K562 (cell line): ENCODE measurements around the gene KCNH3. TPM values are rescaled to one million over a fixed set of nuclear protein-coding genes. Genes with fewer than 3 reads are reported as not detected.
"Not testable (repeated sequence)": the region's sequence is repeated elsewhere in the genome, so short reads cannot be mapped to it uniquely, and the experiment has no call there.

Experiments
- ATAC-seq: fragments of 200-7000 bp; cut with Tn5 transposase; 3 replicates; pipeline ENCODE4 v1.9.1; 2020; ENCODE audit warnings: moderate library complexity
- BruUV-seq: library from RNA; stranded (reverse); fragments of 400-500 nt; replicated peaks from 2 replicates; lab custom pipeline; 2021; lab: Mats Ljungman, UMichigan
- CTCF ChIA-PET: fragments of 300-600 bp; formaldehyde crosslinking; extraction: SDS; loops from one replicate; lab custom pipeline; 2021; ENCODE audit warnings: low intra/inter-chr PET ratio; lab: Yijun Ruan, JAX
- POLR2A ChIA-PET: fragments of 300-600, 350-650 bp; sonication (Branson Sonifier 250); formaldehyde crosslinking; extraction: SDS; loops from one replicate; lab custom pipeline; 2021; ENCODE audit warnings: antibody characterized with exemption, inconsistent platforms; lab: Yijun Ruan, JAX
- DNase-seq, 4 experiments: peaks; one replicate each; pipeline versions ENCODE4 v3.0.0 to v3.0.0-alpha.2; 2011 to 2018; ENCODE audit warnings: low spot score in 3 of 4, mixed read lengths in 3 of 4; ENCODE audit errors: extremely low read depth in 1 of 4
- FAIRE-seq: peaks from 2 replicates; lab custom pipeline; 2011; peaks lifted over from hg19 to GRCh38; lab: Jason Lieb, UNC
- H2AFZ ChIP-seq: 2 replicates; pipeline ENCODE4 v1.6.0; 2011; ENCODE audit warnings: low read depth, low read length, control low read depth, inconsistent platforms
- H3K27ac ChIP-seq: fragments of 200-600 bp; 3 replicates; pipeline ENCODE4 v1.8.0; 2011; ENCODE audit warnings: low read depth, mild to moderate bottlenecking, control low read depth, inconsistent platforms, low read length, moderate library complexity, mixed read lengths; ENCODE audit errors: extremely low read depth
- H3K27me3 ChIP-seq, 2 experiments: fragments of 300-600 bp in 1 of 2; 2 replicates in 1 of 2; 3 replicates in 1 of 2; pipeline versions ENCODE4 v1.6.0 to v1.8.0; 2011; ENCODE audit warnings: inconsistent platforms in 2 of 2, low read length in 2 of 2, mild to moderate bottlenecking in 1 of 2, mixed read lengths in 1 of 2, moderate library complexity in 1 of 2; ENCODE audit not compliant: control insufficient read depth in 2 of 2, insufficient read depth in 2 of 2
- H3K36me3 ChIP-seq: fragments of 300-600 bp; 3 replicates; pipeline ENCODE4 v1.8.0; 2011; ENCODE audit warnings: mild to moderate bottlenecking, low read length, inconsistent platforms; ENCODE audit not compliant: control insufficient read depth, insufficient read depth
- H3K4me1 ChIP-seq, 2 experiments: fragments of 200-600 bp in 1 of 2; replicated peaks in 1 of 2; 2 replicates in 1 of 2; 3 replicates in 1 of 2; pipeline versions ENCODE4 v1.5.1 to v1.8.0; 2011; ENCODE audit warnings: inconsistent platforms in 2 of 2, low read length in 2 of 2, mild to moderate bottlenecking in 1 of 2, mixed read lengths in 1 of 2, moderate library complexity in 1 of 2; ENCODE audit not compliant: control insufficient read depth in 2 of 2, insufficient read depth in 2 of 2
- H3K4me2 ChIP-seq: 2 replicates; pipeline ENCODE4 v1.6.1; 2011; ENCODE audit warnings: low read length, control low read depth, inconsistent platforms, mixed read lengths; ENCODE audit not compliant: insufficient read depth
- H3K4me3 ChIP-seq: fragments of 200-600 bp; sonication (generic), shearing (Covaris generic); 2 replicates; pipeline ENCODE4 v1.5.1; 2016; ENCODE audit warnings: control low read depth, inconsistent platforms
- H3K79me2 ChIP-seq: fragments of 200-600 bp; 3 replicates; pipeline ENCODE4 v1.8.0; 2011; ENCODE audit warnings: low read length, inconsistent platforms; ENCODE audit not compliant: control insufficient read depth, insufficient read depth
- H3K9ac ChIP-seq, 2 experiments: 2 replicates each; pipeline versions ENCODE4 v1.6.0 to v1.6.1; 2011; ENCODE audit warnings: low read depth in 2 of 2, low read length in 2 of 2, control low read depth in 1 of 2, inconsistent platforms in 1 of 2, mild to moderate bottlenecking in 1 of 2, mixed read lengths in 1 of 2; ENCODE audit not compliant: insufficient read depth in 1 of 2
- H3K9me1 ChIP-seq: one replicate; pipeline ENCODE4 v1.6.0; 2011; ENCODE audit warnings: inconsistent platforms, mild to moderate bottlenecking, low read length, moderate library complexity; ENCODE audit not compliant: control insufficient read depth, insufficient read depth
- H3K9me3 ChIP-seq: replicated peaks from 2 replicates; pipeline ENCODE4 v1.5.1; 2011; ENCODE audit warnings: low read depth, low read length, inconsistent platforms; ENCODE audit not compliant: control insufficient read depth, insufficient read depth
- H4K20me1 ChIP-seq: replicated peaks from 2 replicates; pipeline ENCODE4 v1.6.1; 2011; ENCODE audit warnings: low read length, inconsistent platforms, mixed read lengths; ENCODE audit not compliant: control insufficient read depth, insufficient read depth
- ETV1 ChIP-seq: fragments of 450-650 bp; conservative IDR thresholded peaks from 2 replicates; pipeline ENCODE4 v1.6.1; 2016; ENCODE audit warnings: missing genetic modification characterization, control low read depth, low read depth, missing compliant biosample characterization
- HEY1 ChIP-seq: fragments of 250-450 bp; sonication (Bioruptor Pico); IDR thresholded peaks from 2 replicates; pipeline ENCODE4 v1.5.0; 2020; ENCODE audit warnings: mild to moderate bottlenecking, moderate library complexity, borderline replicate concordance
- NCOA6 ChIP-seq: fragments of 450-650 bp; IDR thresholded peaks from 2 replicates; pipeline ENCODE4 v1.6.1; 2017; ENCODE audit warnings: mild to moderate bottlenecking
- SOX6 ChIP-seq: fragments of 450-650 bp; IDR thresholded peaks from 2 replicates; pipeline ENCODE4 v1.6.1; 2014; ENCODE audit warnings: mild to moderate bottlenecking
- WHSC1 ChIP-seq: IDR thresholded peaks from one replicate; pipeline ENCODE4 v1.6.1; 2012; ENCODE audit warnings: low read length, control low read depth, inconsistent platforms
- WGBS: fragments of 100-300 bp; shearing (Covaris generic); methylation state at CpG from one replicate; pipeline ENCODE4 v1.1.6; 2016; ENCODE audit warnings: low coverage, mixed read lengths; ENCODE audit not compliant: insufficient coverage; ENCODE audit errors: missing lambda C conversion rate; 5-methylcytosine and 5-hydroxymethylcytosine counted together
- in situ Hi-C: fragments of 300-500 bp; cut with MboI; formaldehyde crosslinking; loops from 4 replicates; pipeline ENCODE4 v1.15.0; 2018; ENCODE audit warnings: inconsistent platforms, mixed read lengths
- intact Hi-C: fragments of 100-400 bp; cut with micrococcal nuclease; formaldehyde crosslinking; loops from 2 replicates; pipeline ENCODE4 v1.14.2; 2022
- polyA plus RNA-seq, 8 experiments: library from polyadenylated mRNA; depleted of rRNA in 4 of 8; stranded (reverse) in 5 of 8; unstranded in 3 of 8; fragments of >200 nt; fragmentation: Nextera tagmentation in 2 of 8; fragmentation: Illumina TruSeq in 1 of 8; extraction: Ambion mirVana in 2 of 8; extraction: Trizol in 1 of 8; gene quantifications; 2 replicates each; pipeline versions ENCODE4 v1.2.1 to v1.2.3, GENCODE V29; 2011 to 2014; ENCODE audit warnings: inconsistent platforms in 1 of 8, missing spikeins in 1 of 8
- total RNA-seq, 7 experiments: library from RNA; depleted of rRNA in 6 of 7; stranded (reverse); fragments of >200 nt in 6 of 7; fragmentation: Illumina TruSeq in 2 of 7; extraction: Trizol in 2 of 7; gene quantifications; 2 replicates each; pipeline versions ENCODE4 v1.2.1 to v1.2.3, GENCODE V29; 2011 to 2021; ENCODE audit warnings: low replicate concordance in 1 of 7
- TF ChIP-seq, protein P1 (sequence below): fragments of 200-400 bp; formaldehyde crosslinking; IDR thresholded peaks from 2 replicates; pipeline ENCODE4 v1.6.1; 2017; ENCODE audit warnings: mild to moderate bottlenecking, low read depth, low read length, moderate library complexity

Gene KCNH3
- total and polyA plus RNA-seq, 9 of the 15 experiments (the other 6 are each of a cell fraction or from before 2014, with no cell fraction given): 0.01 to 0.09 TPM; not detected in 7

DNA sequence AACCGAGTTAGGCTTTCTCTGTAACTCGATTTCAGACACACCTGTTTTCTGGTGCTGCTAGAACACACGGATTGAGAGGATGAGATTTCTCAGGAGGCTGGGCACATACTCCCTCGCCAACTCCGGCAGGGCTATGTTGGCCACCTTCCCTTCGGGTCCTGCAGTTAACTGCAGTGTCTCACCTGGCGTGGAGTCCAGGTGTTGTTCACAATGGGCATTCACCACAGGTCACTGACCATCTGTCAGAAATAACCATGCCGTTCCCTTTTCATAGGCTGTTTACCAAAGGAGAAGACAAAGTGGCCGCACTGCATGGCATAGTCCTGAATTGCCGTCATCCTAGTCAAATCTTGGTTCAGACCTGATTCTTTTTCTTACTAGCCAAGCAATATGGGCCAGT lies 5.5 kb upstream of the KCNH3 start:
- ChIA-PET POLR2A (no interaction called here), CTCF (no interaction called here)
- TF ChIP-seq NCOA6 (no peak), ETV1 (no peak), WHSC1 (no peak), SOX6 (no peak), HEY1 (CRISPR knock-in tag) (no peak)
- TF ChIP-seq, protein P1, sequence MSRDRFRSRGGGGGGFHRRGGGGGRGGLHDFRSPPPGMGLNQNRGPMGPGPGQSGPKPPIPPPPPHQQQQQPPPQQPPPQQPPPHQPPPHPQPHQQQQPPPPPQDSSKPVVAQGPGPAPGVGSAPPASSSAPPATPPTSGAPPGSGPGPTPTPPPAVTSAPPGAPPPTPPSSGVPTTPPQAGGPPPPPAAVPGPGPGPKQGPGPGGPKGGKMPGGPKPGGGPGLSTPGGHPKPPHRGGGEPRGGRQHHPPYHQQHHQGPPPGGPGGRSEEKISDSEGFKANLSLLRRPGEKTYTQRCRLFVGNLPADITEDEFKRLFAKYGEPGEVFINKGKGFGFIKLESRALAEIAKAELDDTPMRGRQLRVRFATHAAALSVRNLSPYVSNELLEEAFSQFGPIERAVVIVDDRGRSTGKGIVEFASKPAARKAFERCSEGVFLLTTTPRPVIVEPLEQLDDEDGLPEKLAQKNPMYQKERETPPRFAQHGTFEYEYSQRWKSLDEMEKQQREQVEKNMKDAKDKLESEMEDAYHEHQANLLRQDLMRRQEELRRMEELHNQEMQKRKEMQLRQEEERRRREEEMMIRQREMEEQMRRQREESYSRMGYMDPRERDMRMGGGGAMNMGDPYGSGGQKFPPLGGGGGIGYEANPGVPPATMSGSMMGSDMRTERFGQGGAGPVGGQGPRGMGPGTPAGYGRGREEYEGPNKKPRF: no peak
- Histone ChIP-seq H3K36me3 (no peaks in the 10 kb centered on the region), H3K9me3 (no peaks in the 10 kb centered on the region), H3K4me1 (peaks cover 0 to 12% of the 10 kb centered on the region in 2 experiments; a peak in 4 of 5 replicates), H2AFZ (no peak overlapping the region), H3K9me1 (no peaks in the 10 kb centered on the region), H3K9ac (no peak overlapping the region), H3K27ac (no peak overlapping the region), H4K20me1 (no peaks in the 10 kb centered on the region), H3K79me2 (no peaks in the 10 kb centered on the region), H3K27me3 (peaks cover 4 to 16% of the 10 kb centered on the region in 2 experiments; a peak in 4 of 5 replicates), H3K4me2 (no peak overlapping the region), H3K4me3 (no peak overlapping the region)
- WGBS: 40% methylated on average over 10 of the region's 10 CpGs
- ATAC-seq: no peak
- intact Hi-C loops (no loop called here), in situ Hi-C loops (no loop called here)
- no peak for DNase-seq
- FAIRE-seq: no peak
- no TSS peak for BruUV-seq

GRCh38 chr12:49534122-49534521 lies 4.7 kb upstream of the KCNH3 start:
- in situ Hi-C loops, ATAC-seq: not testable (repeated sequence)

More at GRCh38 chr12:49534122-49534521, 4.7 kb upstream of the KCNH3 start:
- H2AFZ ChIP-seq, H3K27ac ChIP-seq, CTCF ChIA-PET, H3K79me2 ChIP-seq, H3K9me1 ChIP-seq, BruUV-seq, H3K9me3 ChIP-seq, intact Hi-C loops, H3K4me3 ChIP-seq, H4K20me1 ChIP-seq, H3K9ac ChIP-seq, FAIRE-seq, H3K4me2 ChIP-seq, DNase-seq, H3K36me3 ChIP-seq: not testable (repeated sequence)
- H3K4me1 ChIP-seq: peaks cover 0 to 20% of the 10 kb centered on the region in 2 experiments; a peak in 4 of 5 replicates
- WGBS: 36% methylated on average over 5 of the region's 5 CpGs
- POLR2A ChIA-PET: interaction anchor here (0.7 to 1.8 kb wide), 3 partner anchors 11 to 361 kb away, joined by 3 to 4 read pairs (median 3); partner anchors contain the start of gene SPATS2
- H3K27me3 ChIP-seq: peaks cover 4 to 18% of the 10 kb centered on the region in 2 experiments; a peak in 4 of 5 replicates
